HL-60/S4 (cell line): ENCODE measurements around the gene ST8SIA1.
"Not testable (repeated sequence)": the region's sequence is repeated elsewhere in the genome, so short reads cannot be mapped to it uniquely, and the experiment has no call there.

Source experiments
- in situ Hi-C: fragments of 300-500 bp; cut with MboI; formaldehyde crosslinking; loops from 2 replicates; pipeline ENCODE4 v1.14.3; 2022; ENCODE audit warnings: low sequenced_read_pairs

The ST8SIA1 gene

GRCh38 chr12:22188431-22188830, 146.1 kb downstream of the ST8SIA1 start:
- in situ Hi-C loops, result no loop called here

GRCh38 chr12:22180705-22181104, 153.8 kb downstream of the ST8SIA1 start:
- in situ Hi-C loops, result no loop called here

GRCh38 chr12:22173177-22173576, 161.3 kb downstream of the ST8SIA1 start:
- in situ Hi-C loops, result no loop called here

GRCh38 chr12:22172501-22172900, 162.0 kb downstream of the ST8SIA1 start:
- in situ Hi-C loops, result no loop called here

- in situ Hi-C loops, result no loop called here
These were observed 165.1 kb downstream of the ST8SIA1 start for GRCh38 chr12:22169376-22169775.

- in situ Hi-C loops, result no loop called here
These were observed 170.4 kb downstream of the ST8SIA1 start for GRCh38 chr12:22164139-22164538.

- in situ Hi-C loops, result no loop called here
These were observed 170.9 kb downstream of the ST8SIA1 start for GRCh38 chr12:22163594-22163993.

GRCh38 chr12:22160396-22161003, 174.0 kb downstream of the ST8SIA1 start:
- in situ Hi-C loops, result no loop called here

- in situ Hi-C loops, result not testable (repeated sequence)
These were observed 185.2 kb downstream of the ST8SIA1 start for GRCh38 chr12:22149286-22149685.

GRCh38 chr12:22146686-22147085, 187.8 kb downstream of the ST8SIA1 start:
- in situ Hi-C loops, result not testable (repeated sequence)
